Upper lobe of left lung (tissue), 4 donors: ENCODE data around the gene PRICKLE3.

ENCODE experiments used
- EP300 ChIP-seq, 4 donors: sonication (generic); formaldehyde crosslinking; IDR thresholded peaks; one replicate each; pipeline ENCODE4 v1.5.1; 2017; ENCODE audit warnings: antibody characterized with exemption in 4 of 4, control low read depth in 2 of 4
- TF ChIP-seq, protein P1 (sequence below), 6 experiments: fragments of 450-650 bp in 4 of 6; fragments of 200-600 bp in 2 of 6; sonication (generic) in 2 of 6; IDR thresholded peaks; one replicate each; pipeline ENCODE4 v1.5.1; 2016 to 2019; ENCODE audit warnings: antibody characterized with exemption in 6 of 6

DNA sequence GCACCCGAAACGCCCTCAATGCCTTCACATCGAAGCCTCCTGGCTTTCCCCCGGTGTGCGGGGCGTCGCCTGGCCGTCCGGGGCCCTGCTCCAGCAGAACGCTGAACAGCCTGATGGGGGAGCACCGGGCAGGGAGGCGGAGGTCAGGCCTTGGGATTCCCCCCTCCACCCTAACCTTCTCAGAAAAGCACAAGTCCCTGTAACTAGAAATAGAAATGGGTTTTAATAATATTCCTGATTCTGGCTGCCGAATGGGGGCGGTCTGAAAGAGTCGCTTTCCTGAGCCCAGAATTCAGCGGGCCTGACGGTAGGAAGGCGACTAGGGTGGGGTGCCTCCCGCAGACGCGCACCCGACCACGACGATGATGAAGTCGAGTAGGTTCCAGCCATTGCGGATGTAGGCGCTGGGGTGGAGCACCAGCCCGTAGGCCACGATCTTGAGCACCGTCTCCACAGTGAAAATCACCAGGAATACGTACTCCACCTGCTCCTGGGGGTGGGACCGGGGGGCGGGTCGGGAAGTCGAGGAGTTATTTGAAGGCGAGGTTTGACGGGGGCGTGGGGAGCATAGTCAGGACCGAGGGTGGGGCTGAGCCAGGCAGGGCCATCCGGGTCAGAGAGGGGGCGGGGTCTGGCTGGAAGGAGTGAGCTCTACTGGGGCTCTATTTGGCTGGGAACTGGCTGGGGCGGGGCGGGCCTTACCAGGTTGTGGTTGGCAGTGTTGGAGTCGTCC, 44.5 kb upstream of the PRICKLE3 start:
- TF ChIP-seq, protein P1, sequence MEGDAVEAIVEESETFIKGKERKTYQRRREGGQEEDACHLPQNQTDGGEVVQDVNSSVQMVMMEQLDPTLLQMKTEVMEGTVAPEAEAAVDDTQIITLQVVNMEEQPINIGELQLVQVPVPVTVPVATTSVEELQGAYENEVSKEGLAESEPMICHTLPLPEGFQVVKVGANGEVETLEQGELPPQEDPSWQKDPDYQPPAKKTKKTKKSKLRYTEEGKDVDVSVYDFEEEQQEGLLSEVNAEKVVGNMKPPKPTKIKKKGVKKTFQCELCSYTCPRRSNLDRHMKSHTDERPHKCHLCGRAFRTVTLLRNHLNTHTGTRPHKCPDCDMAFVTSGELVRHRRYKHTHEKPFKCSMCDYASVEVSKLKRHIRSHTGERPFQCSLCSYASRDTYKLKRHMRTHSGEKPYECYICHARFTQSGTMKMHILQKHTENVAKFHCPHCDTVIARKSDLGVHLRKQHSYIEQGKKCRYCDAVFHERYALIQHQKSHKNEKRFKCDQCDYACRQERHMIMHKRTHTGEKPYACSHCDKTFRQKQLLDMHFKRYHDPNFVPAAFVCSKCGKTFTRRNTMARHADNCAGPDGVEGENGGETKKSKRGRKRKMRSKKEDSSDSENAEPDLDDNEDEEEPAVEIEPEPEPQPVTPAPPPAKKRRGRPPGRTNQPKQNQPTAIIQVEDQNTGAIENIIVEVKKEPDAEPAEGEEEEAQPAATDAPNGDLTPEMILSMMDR (IDR thresholded peaks at IDR 0.05): no peak
- no peak for TF ChIP-seq EP300 (IDR thresholded peaks at IDR 0.05)
